Measurements from ENCODE around the gene PLA2G4E.

- no peak for TF ChIP-seq CTCF (IDR thresholded peaks at IDR 0.05 in 2 of 3, conservative IDR thresholded peaks at IDR 0.05 in 1 of 3; ENCODE audit: borderline replicate concordance in 1 of 3, insufficient read depth in 1 of 3, low read depth in 2 of 3, low read length in 2 of 3)
- TF ChIP-seq SRF (IDR thresholded peaks at IDR 0.05; ENCODE audit: low read depth) = no peak
Measured at GRCh38 chr15:41942886-41943285, 78.0 kb downstream of the PLA2G4E start.

All from HCT116 (cell line).